ENCODE data around the gene CSGALNACT2. TPM values are rescaled to one million over a fixed set of nuclear protein-coding genes. Genes with fewer than 3 reads are reported as not detected.

CSGALNACT2 gene
- total RNA-seq, 2 experiments from 2014 or later: 19.3 to 19.5 TPM

DNA sequence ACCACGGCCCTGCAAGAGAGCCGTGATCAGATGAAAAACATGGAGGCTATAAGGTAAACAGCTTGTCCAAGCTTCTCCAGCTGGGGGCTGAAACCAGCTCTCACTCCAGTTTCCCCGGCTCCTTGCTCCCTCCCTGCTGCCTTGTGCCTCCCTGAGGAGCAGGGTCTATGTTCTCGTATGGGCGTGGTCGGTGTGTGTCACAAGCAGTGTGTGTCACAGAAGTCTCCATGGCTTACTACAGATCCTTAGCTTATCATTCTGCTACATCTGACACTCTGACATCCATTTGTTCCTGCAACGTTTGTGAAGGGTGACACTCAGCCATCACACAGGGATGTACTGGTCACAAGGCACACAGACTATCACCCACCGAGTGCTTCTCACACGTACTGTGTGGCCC is 54.6 kb downstream of the CSGALNACT2 start:
- intact Hi-C loops (cut with DNase I, micrococcal nuclease): no loop called here

DNA sequence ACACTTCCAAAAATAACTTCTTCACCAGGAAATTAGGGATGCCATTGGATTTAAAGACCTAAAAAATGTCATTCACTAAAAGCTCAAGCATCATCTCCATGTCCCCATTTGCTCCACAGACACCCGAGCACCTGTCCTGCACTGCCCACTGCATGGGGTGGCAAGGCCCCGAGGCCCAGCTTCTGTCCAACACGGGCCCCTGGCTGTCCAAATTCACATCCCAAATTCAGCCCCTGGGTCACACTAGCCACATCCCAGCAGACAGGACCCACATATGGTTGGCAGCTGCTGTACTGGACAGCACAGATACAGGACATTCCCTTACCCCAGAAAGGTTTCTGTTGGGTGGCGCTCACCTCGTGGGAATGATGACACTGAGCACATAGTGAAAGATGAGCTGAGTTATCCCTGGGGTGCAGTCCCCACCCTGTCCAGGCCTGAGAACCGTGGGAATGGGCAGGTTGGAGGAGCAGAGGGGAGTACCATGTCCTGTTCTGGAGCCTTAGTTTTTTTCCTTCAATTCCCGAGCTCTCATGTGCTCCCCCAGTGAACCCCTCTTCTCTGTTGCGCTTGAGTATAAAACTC is 55.3 kb downstream of the CSGALNACT2 start:
- no peak overlapping the region for H3K27ac Mint-ChIP-seq
- no peak for ATAC-seq
- ChIA-PET POLR2A (no interaction called here), CTCF (interaction anchor here (0.6 to 1.3 kb wide), 4 partner anchors 8 to 113 kb away, joined by 3 to 4 read pairs (median 4); no protein-coding TSS in a partner anchor)
- H3K9me3 Mint-ChIP-seq (ENCODE audit: low read depth): no peaks in the 10 kb centered on the region
- no peak overlapping the region for H3K4me3 Mint-ChIP-seq
- DNase-seq: no peak
- no peaks in the 10 kb centered on the region for H3K36me3 Mint-ChIP-seq (ENCODE audit: low read depth)
- H3K27me3 Mint-ChIP-seq: no peaks in the 10 kb centered on the region
- intact Hi-C loops (cut with DNase I, micrococcal nuclease): no loop called here
- H3K4me1 Mint-ChIP-seq: no peaks in the 10 kb centered on the region

More for the DNA sequence above, 54.6 kb downstream of the CSGALNACT2 start:
- Mint-ChIP-seq H3K27ac (no peak overlapping the region), H3K27me3 (no peaks in the 10 kb centered on the region), H3K9me3 (ENCODE audit: low read depth) (no peaks in the 10 kb centered on the region), H3K4me3 (no peak overlapping the region), H3K36me3 (ENCODE audit: low read depth) (no peaks in the 10 kb centered on the region), H3K4me1 (no peaks in the 10 kb centered on the region)
- CTCF ChIA-PET: interaction anchor here (0.6 to 1.3 kb wide), 4 partner anchors 9 to 113 kb away, joined by 3 to 4 read pairs (median 3); no protein-coding TSS in a partner anchor
- ATAC-seq (no peak), DNase-seq (no peak)
- POLR2A ChIA-PET: no interaction called here

DNA sequence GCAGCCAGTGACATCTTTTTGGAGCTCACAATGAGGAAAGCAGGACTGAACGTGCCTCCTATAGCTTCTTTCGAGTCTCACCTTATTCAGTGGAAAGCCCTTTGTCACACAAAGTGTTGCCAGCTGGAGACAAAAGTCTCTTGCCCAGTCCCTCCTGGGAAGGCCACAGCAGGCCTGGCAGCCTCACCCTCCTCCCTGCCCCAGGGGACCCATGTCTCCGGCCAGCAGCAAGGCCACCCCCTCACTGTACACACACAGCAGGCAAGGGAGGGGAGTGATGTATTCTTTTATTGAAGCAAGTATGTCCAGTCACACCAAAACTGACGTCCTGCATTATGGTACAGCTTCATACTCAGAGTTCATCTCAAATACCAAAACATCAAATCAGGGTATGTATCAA is 56.0 kb downstream of the CSGALNACT2 start:
- no peaks in the 10 kb centered on the region for H3K36me3 Mint-ChIP-seq (ENCODE audit: low read depth)
- no peaks in the 10 kb centered on the region for H3K9me3 Mint-ChIP-seq (ENCODE audit: low read depth)
- H3K4me3 Mint-ChIP-seq: no peak overlapping the region
- no peak for ATAC-seq
- ChIA-PET POLR2A (no interaction called here), CTCF (interaction anchor here (1.5 kb wide), 1 partner anchor 10 kb away, joined by 9 read pairs; no protein-coding TSS in a partner anchor)
- H3K4me1 Mint-ChIP-seq: no peaks in the 10 kb centered on the region
- no peak overlapping the region for H3K27ac Mint-ChIP-seq
- DNase-seq: no peak
- H3K27me3 Mint-ChIP-seq: no peaks in the 10 kb centered on the region
- intact Hi-C loops (cut with DNase I, micrococcal nuclease): no loop called here

DNA sequence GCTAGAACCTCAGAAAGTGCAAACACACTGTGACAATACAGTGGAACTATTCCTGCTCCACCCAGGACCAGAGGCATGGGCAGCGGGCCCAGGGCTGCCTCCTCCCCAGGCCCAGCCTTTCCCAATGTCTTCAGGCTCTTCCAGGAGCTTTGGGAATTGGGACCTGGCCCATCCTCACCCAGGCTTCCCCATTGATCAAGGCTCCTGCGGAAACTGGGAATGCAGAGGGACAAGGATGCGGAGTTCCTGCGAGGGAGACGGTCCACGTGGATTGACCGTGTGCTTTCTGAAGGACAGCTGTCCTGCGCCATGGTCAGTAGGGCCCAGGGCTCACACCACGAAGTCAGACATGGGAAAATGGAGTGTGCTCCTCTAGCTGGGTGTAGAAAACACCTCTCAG is 56.6 kb downstream of the CSGALNACT2 start:
- CTCF ChIA-PET: interaction anchor here (0.7 to 1.5 kb wide), 2 partner anchors 10 to 188 kb away, joined by 3 to 9 read pairs; no protein-coding TSS in a partner anchor
- ATAC-seq (no peak), DNase-seq (no peak)
- H3K36me3 Mint-ChIP-seq (ENCODE audit: low read depth): no peaks in the 10 kb centered on the region
- POLR2A ChIA-PET: no interaction called here
- no peaks in the 10 kb centered on the region for H3K4me1 Mint-ChIP-seq
- H3K9me3 Mint-ChIP-seq (ENCODE audit: low read depth): no peaks in the 10 kb centered on the region
- intact Hi-C loops (cut with DNase I, micrococcal nuclease): no loop called here
- H3K4me3 Mint-ChIP-seq: no peak overlapping the region
- no peaks in the 10 kb centered on the region for H3K27me3 Mint-ChIP-seq
- H3K27ac Mint-ChIP-seq: no peak overlapping the region

DNA sequence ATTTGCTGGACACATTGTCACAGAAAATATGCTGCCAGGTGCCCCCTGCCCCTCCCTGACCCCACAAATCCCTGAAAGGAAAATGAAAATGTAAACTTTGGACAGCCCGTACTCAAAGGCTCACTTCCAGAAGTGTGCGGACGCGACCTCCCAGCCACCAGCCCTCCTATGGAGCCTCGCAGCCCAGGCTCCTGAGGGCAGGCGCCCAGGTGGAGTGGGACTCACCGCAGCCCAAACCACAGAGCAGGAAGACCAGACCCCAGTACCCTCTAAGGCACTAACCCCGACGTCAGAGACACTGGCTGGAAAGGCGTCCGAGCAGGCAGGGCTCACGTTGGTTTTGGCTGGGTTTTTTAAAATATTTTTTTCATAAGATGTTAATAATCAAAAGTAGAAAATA is 57.3 kb downstream of the CSGALNACT2 start:
- H3K4me3 Mint-ChIP-seq: no peak overlapping the region
- H3K4me1 Mint-ChIP-seq: no peaks in the 10 kb centered on the region
- no peaks in the 10 kb centered on the region for H3K36me3 Mint-ChIP-seq (ENCODE audit: low read depth)
- no peak overlapping the region for H3K27ac Mint-ChIP-seq
- POLR2A ChIA-PET: no interaction called here
- DNase-seq: no peak
- CTCF ChIA-PET: interaction anchor here (0.7 to 1.5 kb wide), 2 partner anchors 9 to 188 kb away, joined by 3 to 9 read pairs; no protein-coding TSS in a partner anchor
- no peaks in the 10 kb centered on the region for H3K9me3 Mint-ChIP-seq (ENCODE audit: low read depth)
- no peak for ATAC-seq
- intact Hi-C loops (cut with DNase I, micrococcal nuclease): no loop called here
- H3K27me3 Mint-ChIP-seq: no peaks in the 10 kb centered on the region

DNA sequence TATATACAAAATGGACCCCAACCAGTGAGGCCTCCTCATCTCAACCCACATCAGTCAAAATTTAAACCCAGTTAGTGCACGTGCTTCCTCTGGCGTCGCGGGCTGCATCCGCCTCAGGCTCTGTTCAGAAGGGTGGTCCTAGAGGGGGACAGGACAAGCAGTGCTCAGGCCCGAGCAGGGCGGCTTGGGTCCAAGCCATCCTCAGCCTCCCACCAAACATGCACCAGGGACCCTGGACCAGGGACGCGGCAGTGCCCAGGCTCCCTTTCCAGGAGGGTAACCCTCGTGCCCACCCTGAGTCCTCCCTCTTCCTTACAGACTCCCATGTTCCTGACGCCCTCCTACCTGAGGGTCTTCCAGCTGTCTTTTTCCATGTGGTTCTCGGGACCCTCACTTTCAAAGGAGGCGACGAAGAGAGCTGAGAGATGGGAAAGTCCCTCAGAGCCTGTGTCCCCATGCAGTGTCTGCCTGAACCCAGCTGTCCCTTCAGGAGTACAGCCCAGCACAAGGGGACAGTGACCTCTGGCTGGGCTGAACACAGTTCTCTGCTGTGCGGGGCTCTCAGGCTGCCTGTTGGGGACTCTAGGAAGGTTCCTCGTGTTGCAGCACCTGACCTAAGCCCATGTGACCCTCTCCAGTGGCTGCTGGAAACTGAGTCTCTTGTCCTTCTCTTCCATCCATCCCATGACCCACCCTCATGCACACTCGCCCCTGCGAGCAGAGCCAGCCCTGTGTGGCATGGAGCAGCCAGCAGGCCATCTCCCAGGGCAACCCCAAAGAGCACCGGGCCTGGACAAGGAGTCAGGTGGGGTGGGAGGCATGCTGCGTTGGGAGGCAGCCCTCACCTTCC is 58.1 kb downstream of the CSGALNACT2 start:
- no peak overlapping the region for H3K27ac Mint-ChIP-seq
- POLR2A ChIA-PET: no interaction called here

DNA sequence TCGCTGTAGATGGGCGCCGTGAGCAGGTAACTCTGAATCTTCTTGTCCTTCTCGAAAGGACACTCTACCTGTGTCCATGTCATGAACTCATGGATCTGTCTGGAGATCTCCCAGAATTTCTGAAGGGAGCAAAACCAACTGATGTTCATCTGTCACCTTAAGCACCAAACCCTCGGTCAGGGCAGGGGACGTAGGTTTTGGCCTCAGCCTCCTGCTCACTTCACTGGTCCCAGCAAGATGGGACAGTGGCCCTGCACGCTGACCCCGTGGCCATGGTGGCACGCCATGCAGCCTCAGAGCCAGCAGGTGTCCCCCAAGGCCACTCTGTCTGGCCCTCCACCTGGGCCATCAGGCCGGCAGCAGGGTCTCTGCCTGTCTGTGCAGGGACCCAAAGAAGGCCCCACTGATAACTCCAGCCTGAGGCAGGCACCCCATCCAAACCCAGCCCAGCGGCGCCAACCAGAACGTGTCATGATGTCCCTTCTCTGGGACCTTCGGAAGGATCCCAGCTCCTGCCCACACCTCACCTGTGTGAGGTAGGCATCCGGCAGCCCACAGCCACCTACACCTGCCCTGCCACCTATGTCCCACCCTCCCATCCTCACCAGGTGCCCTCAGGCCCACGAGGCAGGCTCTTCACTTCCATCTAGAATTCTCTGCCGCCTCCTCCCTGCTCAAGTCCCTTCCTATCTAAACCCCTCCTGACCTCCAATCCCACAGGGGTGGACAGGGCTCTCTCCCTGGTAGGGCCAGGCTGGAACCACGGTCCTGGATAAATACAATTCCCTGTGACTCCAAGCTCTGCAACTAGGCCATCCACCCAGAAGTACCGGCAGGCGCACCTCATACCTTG is 59.0 kb downstream of the CSGALNACT2 start:
- intact Hi-C loops (cut with DNase I, micrococcal nuclease): no loop called here
- Mint-ChIP-seq H3K27me3 (no peaks in the 10 kb centered on the region), H3K27ac (no peak overlapping the region), H3K9me3 (ENCODE audit: low read depth) (no peaks in the 10 kb centered on the region), H3K4me1 (peaks cover 3% of the 10 kb centered on the region), H3K4me3 (no peak overlapping the region), H3K36me3 (ENCODE audit: low read depth) (no peaks in the 10 kb centered on the region)
- ChIA-PET POLR2A (no interaction called here), CTCF (interaction anchor here (0.7 to 1.0 kb wide), 3 partner anchors 58 to 217 kb away, joined by 3 to 4 read pairs (median 3); no protein-coding TSS in a partner anchor)
- ATAC-seq (no peak), DNase-seq (no peak)

More for the DNA sequence above, 58.1 kb downstream of the CSGALNACT2 start:
- H3K27me3 Mint-ChIP-seq: no peaks in the 10 kb centered on the region
- DNase-seq (no peak), ATAC-seq (no peak)
- CTCF ChIA-PET: no interaction called here
- no peak overlapping the region for H3K4me3 Mint-ChIP-seq
- H3K9me3 Mint-ChIP-seq (ENCODE audit: low read depth): no peaks in the 10 kb centered on the region
- no peaks in the 10 kb centered on the region for H3K36me3 Mint-ChIP-seq (ENCODE audit: low read depth)
- H3K4me1 Mint-ChIP-seq: no peaks in the 10 kb centered on the region
- intact Hi-C loops (cut with DNase I, micrococcal nuclease): no loop called here

DNA sequence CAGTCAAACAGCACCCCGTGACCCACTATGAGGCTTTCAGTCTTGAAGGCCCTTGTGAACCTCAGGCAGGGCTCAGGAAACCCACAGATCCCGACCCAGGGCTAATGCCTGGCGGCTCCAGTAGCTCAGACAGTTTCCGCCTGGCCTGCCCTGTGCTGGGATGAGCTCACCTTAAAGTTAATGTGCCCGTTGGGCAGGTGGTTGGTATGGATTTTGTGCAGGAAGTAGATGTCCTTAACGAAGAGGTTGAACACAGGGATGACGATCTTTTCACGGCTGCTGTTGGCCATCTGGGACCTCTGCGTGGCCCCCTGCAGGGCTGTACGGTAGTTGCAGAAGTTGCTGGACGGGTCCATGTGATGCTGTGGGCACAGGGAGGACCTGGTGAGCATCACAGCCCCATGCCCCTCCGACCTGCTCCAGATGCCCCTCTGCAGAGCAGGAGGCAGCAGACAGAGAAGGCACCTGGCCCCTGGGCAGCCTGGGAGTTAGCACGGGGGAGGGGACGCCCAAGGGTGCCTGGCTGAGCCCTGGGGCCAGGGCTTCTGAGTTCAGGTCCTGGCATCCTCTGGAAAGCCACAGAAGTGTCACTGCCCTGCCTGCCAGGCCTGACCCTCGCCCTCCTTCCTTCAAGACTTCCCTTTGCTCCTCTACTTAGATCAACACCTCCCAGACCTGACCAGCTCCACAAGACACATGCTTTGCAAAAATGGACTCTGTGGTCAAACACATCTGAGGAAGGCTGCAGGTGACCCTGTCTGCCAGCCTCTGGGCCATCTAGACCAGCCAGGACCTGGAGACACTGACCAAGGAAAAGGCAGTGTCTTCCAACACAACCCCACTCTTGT is 59.8 kb downstream of the CSGALNACT2 start:
- DNase-seq (peak; percentile 53), ATAC-seq (no peak)
- H3K9me3 Mint-ChIP-seq (ENCODE audit: low read depth): no peaks in the 10 kb centered on the region
- intact Hi-C loops (cut with DNase I, micrococcal nuclease): no loop called here
- ChIA-PET CTCF (interaction anchor here (0.6 to 1.1 kb wide), 5 partner anchors 17 to 217 kb away, joined by 3 to 4 read pairs (median 3); no protein-coding TSS in a partner anchor), POLR2A (no interaction called here)
- H3K4me3 Mint-ChIP-seq: no peak overlapping the region
- no peaks in the 10 kb centered on the region for H3K27me3 Mint-ChIP-seq
- no peaks in the 10 kb centered on the region for H3K36me3 Mint-ChIP-seq (ENCODE audit: low read depth)
- H3K4me1 Mint-ChIP-seq: peaks cover 4% of the 10 kb centered on the region
- H3K27ac Mint-ChIP-seq: no peak overlapping the region

DNA sequence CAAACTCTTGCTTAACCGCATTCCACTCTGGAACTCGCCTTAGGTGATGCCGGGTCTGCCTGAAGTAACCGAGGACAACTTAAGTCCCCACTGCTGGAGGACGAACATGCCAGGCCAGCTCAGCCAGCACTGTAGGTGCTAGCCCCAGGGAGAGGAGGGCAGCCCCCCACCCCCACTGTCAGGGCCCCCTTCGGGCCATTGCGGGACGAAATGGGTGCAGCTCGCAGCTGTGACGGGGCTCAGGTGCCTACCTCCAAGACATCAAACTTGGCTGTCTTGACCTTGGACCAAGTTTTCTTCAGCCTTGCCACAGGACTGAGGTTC is 60.4 kb downstream of the CSGALNACT2 start:
- no peak for DNase-seq
- Mint-ChIP-seq H3K4me3 (no peak overlapping the region), H3K27ac (no peak overlapping the region), H3K27me3 (no peaks in the 10 kb centered on the region), H3K36me3 (ENCODE audit: low read depth) (no peaks in the 10 kb centered on the region), H3K4me1 (peaks cover 4% of the 10 kb centered on the region), H3K9me3 (ENCODE audit: low read depth) (no peaks in the 10 kb centered on the region)
- intact Hi-C loops (cut with DNase I, micrococcal nuclease): no loop called here
- no peak for ATAC-seq
- ChIA-PET POLR2A (no interaction called here), CTCF (interaction anchor here (1.1 kb wide), 1 partner anchor 119 kb away, joined by 3 read pairs; no protein-coding TSS in a partner anchor)

DNA sequence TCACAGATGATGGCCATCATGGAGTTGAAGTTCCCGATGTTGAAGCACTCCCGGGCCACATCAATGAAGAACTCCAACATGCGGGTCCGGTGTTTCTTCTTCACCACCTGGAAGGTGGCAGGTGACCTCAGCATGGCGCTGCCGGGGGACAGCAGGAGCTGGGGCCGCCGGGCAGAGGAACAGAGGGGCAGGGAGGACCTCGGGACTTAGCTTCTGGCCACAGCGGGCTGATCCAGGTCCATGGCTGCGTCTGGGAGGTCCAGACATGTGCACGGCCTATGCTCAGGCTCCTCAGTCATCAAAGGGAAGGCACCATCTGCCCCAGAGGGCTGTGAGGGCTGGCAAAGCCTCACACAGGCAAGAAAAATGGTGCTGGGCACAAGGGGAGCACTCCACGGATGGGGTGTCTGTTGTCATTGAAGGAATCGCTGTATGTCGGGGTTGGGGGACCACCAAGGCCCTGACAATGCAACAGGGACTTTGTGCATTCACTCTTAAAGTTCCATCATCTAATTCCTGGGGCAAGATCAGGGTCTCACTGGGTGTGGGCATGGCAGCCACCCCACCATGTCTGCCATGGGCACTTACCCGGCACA is 60.9 kb downstream of the CSGALNACT2 start:
- no peak overlapping the region for H3K4me3 Mint-ChIP-seq
- H3K4me1 Mint-ChIP-seq: peaks cover 4% of the 10 kb centered on the region
- ATAC-seq (no peak), DNase-seq (no peak)
- no peaks in the 10 kb centered on the region for H3K27me3 Mint-ChIP-seq
- POLR2A ChIA-PET: no interaction called here
- H3K27ac Mint-ChIP-seq: no peak overlapping the region
- intact Hi-C loops (cut with DNase I, micrococcal nuclease): no loop called here
- H3K36me3 Mint-ChIP-seq (ENCODE audit: low read depth): no peaks in the 10 kb centered on the region
- no peaks in the 10 kb centered on the region for H3K9me3 Mint-ChIP-seq (ENCODE audit: low read depth)
- CTCF ChIA-PET: interaction anchor here (1.1 kb wide), 1 partner anchor 120 kb away, joined by 3 read pairs; no protein-coding TSS in a partner anchor
